ENCODE measurements around the gene SMIM14. TPM values are rescaled to one million over a fixed set of nuclear protein-coding genes. Genes with fewer than 3 reads are reported as not detected.

SMIM14 gene
- total RNA-seq, 3 donors from 2014 or later (not counting 1 experiment from before 2014, with no cell fraction given), result 12.6 to 21.8 (median 15.2) TPM

- ATAC-seq, result no peak
Measured at GRCh38 chr4:39524161-39524957, 114.3 kb downstream of the SMIM14 start.

GRCh38 chr4:39522068-39522467 lies 116.6 kb downstream of the SMIM14 start:
- Mint-ChIP-seq H3K9me3 (no peaks in the 10 kb centered on the region), H3K4me3 (no peak overlapping the region), H3K4me1 (peaks cover 13% of the 10 kb centered on the region in 2 donors), H3K27me3 (ENCODE audit: low read depth in 2 of 2) (no peaks in the 10 kb centered on the region), H3K27ac (no peak overlapping the region), H3K36me3 (no peaks in the 10 kb centered on the region)
- H3K27me3 ChIP-seq (ENCODE audit: control insufficient read depth, insufficient read depth, low read length), result no peaks in the 10 kb centered on the region
- H3K9me3 ChIP-seq (ENCODE audit: control insufficient read depth, insufficient read depth, low read length), result no peaks in the 10 kb centered on the region
- 100% methylated on average over 1 of the region's 2 CpGs for WGBS (ENCODE audit: insufficient coverage)
- H3K27ac ChIP-seq (ENCODE audit: low read length), result no peak overlapping the region
- TF ChIP-seq CTCF (IDR thresholded peaks at IDR 0.05), result no peak
- DNase-seq (no peak), ATAC-seq (no peak)
- H3K36me3 ChIP-seq (ENCODE audit: control insufficient read depth, insufficient read depth, low read length), result peaks cover 3% of the 10 kb centered on the region
- intact Hi-C loops (cut with micrococcal nuclease), result no loop called here
- H3K4me3 ChIP-seq (ENCODE audit: low read length), result no peak overlapping the region
- H3K4me1 ChIP-seq (ENCODE audit: control insufficient read depth, insufficient read depth, low read length), result peaks cover 8% of the 10 kb centered on the region

More at GRCh38 chr4:39524161-39524957, 114.3 kb downstream of the SMIM14 start:
- Mint-ChIP-seq H3K27me3 (ENCODE audit: low read depth in 2 of 2) (no peaks in the 10 kb centered on the region), H3K9me3 (no peaks in the 10 kb centered on the region), H3K27ac (no peak overlapping the region), H3K4me3 (no peak overlapping the region), H3K36me3 (no peaks in the 10 kb centered on the region), H3K4me1 (peaks cover 13 to 20% of the 10 kb centered on the region in 2 donors)
- 95% methylated on average over 7 of the region's 7 CpGs for WGBS (ENCODE audit: insufficient coverage)
- no peak overlapping the region for H3K4me3 ChIP-seq (ENCODE audit: low read length)
- no peaks in the 10 kb centered on the region for H3K27me3 ChIP-seq (ENCODE audit: control insufficient read depth, insufficient read depth, low read length)
- no peak for TF ChIP-seq CTCF (IDR thresholded peaks at IDR 0.05)
- intact Hi-C loops (cut with micrococcal nuclease), result no loop called here
- no peak overlapping the region for H3K27ac ChIP-seq (ENCODE audit: low read length)
- DNase-seq, result no peak
- H3K4me1 ChIP-seq (ENCODE audit: control insufficient read depth, insufficient read depth, low read length), result peaks cover 18% of the 10 kb centered on the region
- no peaks in the 10 kb centered on the region for H3K9me3 ChIP-seq (ENCODE audit: control insufficient read depth, insufficient read depth, low read length)
- peaks cover 3% of the 10 kb centered on the region for H3K36me3 ChIP-seq (ENCODE audit: control insufficient read depth, insufficient read depth, low read length)

DNA sequence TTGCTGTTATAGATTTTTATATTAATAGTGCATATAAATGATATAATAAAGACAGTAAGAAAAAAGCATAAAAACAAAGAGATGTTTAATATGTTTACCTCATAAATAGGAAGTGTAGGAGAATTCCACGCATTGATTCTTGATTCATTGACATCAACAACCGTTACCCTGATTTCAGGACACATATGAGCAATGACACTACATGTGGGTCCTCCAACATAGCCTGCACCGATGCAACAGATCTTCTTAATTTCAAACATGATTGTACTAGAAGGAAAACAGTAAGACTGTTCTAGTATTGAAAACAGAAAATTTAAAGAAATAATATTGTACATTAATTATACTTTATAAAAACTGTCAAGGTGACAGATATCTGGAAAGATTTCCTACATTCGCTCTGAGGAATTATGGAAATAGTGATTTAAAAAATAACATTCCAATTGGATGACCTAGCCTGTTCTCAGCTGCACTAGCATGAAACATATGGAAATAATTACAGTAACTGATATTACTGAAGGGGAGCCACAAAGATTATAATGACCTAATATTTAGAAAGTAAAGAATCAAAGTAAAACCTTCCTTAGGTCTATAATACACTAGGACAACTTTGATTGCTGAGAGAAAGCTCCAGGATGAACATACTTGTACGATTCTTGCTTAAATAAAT lies 117.3 kb downstream of the SMIM14 start:
- Mint-ChIP-seq H3K4me1 (peaks cover 7 to 8% of the 10 kb centered on the region in 2 donors), H3K27me3 (ENCODE audit: low read depth in 2 of 2) (no peaks in the 10 kb centered on the region), H3K4me3 (no peak overlapping the region), H3K36me3 (no peaks in the 10 kb centered on the region), H3K9me3 (no peaks in the 10 kb centered on the region), H3K27ac (no peak overlapping the region)
- peaks cover 3% of the 10 kb centered on the region for H3K36me3 ChIP-seq (ENCODE audit: control insufficient read depth, insufficient read depth, low read length)
- no peak for ATAC-seq
- TF ChIP-seq CTCF (IDR thresholded peaks at IDR 0.05), result no peak
- no peaks in the 10 kb centered on the region for H3K9me3 ChIP-seq (ENCODE audit: control insufficient read depth, insufficient read depth, low read length)
- H3K27me3 ChIP-seq (ENCODE audit: control insufficient read depth, insufficient read depth, low read length), result no peaks in the 10 kb centered on the region
- H3K4me3 ChIP-seq (ENCODE audit: low read length), result no peak overlapping the region
- no peak overlapping the region for H3K27ac ChIP-seq (ENCODE audit: low read length)
- WGBS (ENCODE audit: insufficient coverage), result 93% methylated on average over 2 of the region's 5 CpGs
- intact Hi-C loops (cut with micrococcal nuclease), result no loop called here
- DNase-seq, result no peak
- peaks cover 2% of the 10 kb centered on the region for H3K4me1 ChIP-seq (ENCODE audit: control insufficient read depth, insufficient read depth, low read length)

Measured in natural killer cell (primary cell).